GM12878 (cell line): Measurements from ENCODE around the gene SFTPB.

Experiments
- BHLHE40 ChIP-seq, 2 experiments: fragments of 450-650 bp in 1 of 2; IDR thresholded peaks; 2 replicates each; pipeline ENCODE4 v1.6.1; 2011 to 2017; ENCODE audit warnings: low read depth in 2 of 2, borderline replicate concordance in 1 of 2, improper control_type of control experiment in 1 of 2, low read length in 1 of 2, mild to moderate bottlenecking in 1 of 2
- CEBPB ChIP-seq, 2 experiments: fragments of 150-350 bp in 1 of 2; IDR thresholded peaks; 2 replicates each; pipeline ENCODE4 v1.6.1; 2012 to 2014; ENCODE audit warnings: low read depth in 2 of 2, low read length in 2 of 2, borderline replicate concordance in 1 of 2, inconsistent platforms in 1 of 2
- EP300 ChIP-seq, 2 experiments: fragments of 150-350 bp in 1 of 2; IDR thresholded peaks; 2 replicates each; pipeline ENCODE4 v1.6.1; 2011 to 2012; ENCODE audit warnings: low read depth in 2 of 2, low read length in 2 of 2, borderline replicate concordance in 1 of 2, improper control_type of control experiment in 1 of 2, inconsistent platforms in 1 of 2; ENCODE audit not compliant: control insufficient read depth in 1 of 2
- NBN ChIP-seq: fragments of 450-650 bp; IDR thresholded peaks from 2 replicates; pipeline ENCODE4 v1.6.1; 2016
- NFXL1 ChIP-seq: fragments of 450-650 bp; IDR thresholded peaks from 2 replicates; pipeline ENCODE4 v1.6.1; 2017; ENCODE audit warnings: antibody characterized with exemption, mild to moderate bottlenecking, borderline replicate concordance
- POLR2A ChIP-seq: IDR thresholded peaks from 2 replicates; pipeline ENCODE4 v1.6.1; 2011; ENCODE audit warnings: low read depth, mild to moderate bottlenecking, low read length
- RFX5 ChIP-seq: IDR thresholded peaks from 2 replicates; pipeline ENCODE4 v1.6.1; 2011; ENCODE audit warnings: low read depth, low read length, improper control_type of control experiment
- TAF1 ChIP-seq: IDR thresholded peaks from 2 replicates; pipeline ENCODE4 v1.6.1; 2011; ENCODE audit warnings: mild to moderate bottlenecking, low read depth, low read length, borderline replicate concordance
- YBX1 ChIP-seq: fragments of 450-650 bp; IDR thresholded peaks from 2 replicates; pipeline ENCODE4 v1.6.1; 2016; ENCODE audit warnings: antibody characterized with exemption
- ZNF217 ChIP-seq: fragments of 450-650 bp; IDR thresholded peaks from 2 replicates; pipeline ENCODE4 v1.6.1; 2017; ENCODE audit warnings: antibody characterized with exemption, mild to moderate bottlenecking
- TF ChIP-seq, protein P1 (sequence below), 3 experiments: IDR thresholded peaks in 2 of 3; conservative IDR thresholded peaks in 1 of 3; 2 replicates each; pipeline ENCODE4 v1.5.1; 2011; ENCODE audit warnings: low read depth in 3 of 3, low read length in 3 of 3, mild to moderate bottlenecking in 3 of 3, control low read depth in 2 of 3, moderate library complexity in 2 of 3, inconsistent platforms in 1 of 3, mixed read lengths in 1 of 3; ENCODE audit not compliant: control insufficient read depth in 2 of 3, insufficient read depth in 1 of 3; ENCODE audit errors: extremely low read depth in 1 of 3
- TF ChIP-seq, protein P2 (sequence below): fragments of 450-650 bp; IDR thresholded peaks from 2 replicates; pipeline ENCODE4 v1.6.1; 2017; ENCODE audit warnings: mild to moderate bottlenecking
- TF ChIP-seq, protein P3 (sequence below): IDR thresholded peaks from 2 replicates; pipeline ENCODE4 v1.6.1; 2011; ENCODE audit warnings: low read depth, mild to moderate bottlenecking, low read length, moderate library complexity, borderline replicate concordance; ENCODE audit errors: extremely low read depth
- TF ChIP-seq, protein P4 (sequence below): fragments of 450-650 bp; IDR thresholded peaks from 2 replicates; pipeline ENCODE4 v1.6.1; 2014; ENCODE audit warnings: mild to moderate bottlenecking

DNA sequence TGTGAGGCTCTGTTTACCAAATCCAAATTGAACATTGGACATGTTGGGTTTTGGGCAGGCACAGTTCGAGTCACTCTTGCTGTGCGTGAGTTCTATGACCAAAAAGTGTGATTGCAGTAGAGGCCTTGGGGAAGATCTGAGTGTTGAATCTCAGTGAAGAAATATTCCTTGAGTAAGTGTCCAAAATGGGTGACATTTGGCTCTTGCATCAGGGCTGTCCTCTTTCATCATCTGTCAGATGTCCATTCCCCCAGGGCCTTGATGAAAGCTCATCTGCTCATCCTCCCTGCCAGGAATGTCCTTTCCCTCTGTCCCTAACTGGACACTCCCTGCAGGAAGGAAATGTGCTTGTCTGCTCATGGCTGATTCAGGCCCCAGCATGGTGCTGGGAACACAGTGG, 6.4 kb upstream of the SFTPB start:
- TF ChIP-seq, protein P1, sequence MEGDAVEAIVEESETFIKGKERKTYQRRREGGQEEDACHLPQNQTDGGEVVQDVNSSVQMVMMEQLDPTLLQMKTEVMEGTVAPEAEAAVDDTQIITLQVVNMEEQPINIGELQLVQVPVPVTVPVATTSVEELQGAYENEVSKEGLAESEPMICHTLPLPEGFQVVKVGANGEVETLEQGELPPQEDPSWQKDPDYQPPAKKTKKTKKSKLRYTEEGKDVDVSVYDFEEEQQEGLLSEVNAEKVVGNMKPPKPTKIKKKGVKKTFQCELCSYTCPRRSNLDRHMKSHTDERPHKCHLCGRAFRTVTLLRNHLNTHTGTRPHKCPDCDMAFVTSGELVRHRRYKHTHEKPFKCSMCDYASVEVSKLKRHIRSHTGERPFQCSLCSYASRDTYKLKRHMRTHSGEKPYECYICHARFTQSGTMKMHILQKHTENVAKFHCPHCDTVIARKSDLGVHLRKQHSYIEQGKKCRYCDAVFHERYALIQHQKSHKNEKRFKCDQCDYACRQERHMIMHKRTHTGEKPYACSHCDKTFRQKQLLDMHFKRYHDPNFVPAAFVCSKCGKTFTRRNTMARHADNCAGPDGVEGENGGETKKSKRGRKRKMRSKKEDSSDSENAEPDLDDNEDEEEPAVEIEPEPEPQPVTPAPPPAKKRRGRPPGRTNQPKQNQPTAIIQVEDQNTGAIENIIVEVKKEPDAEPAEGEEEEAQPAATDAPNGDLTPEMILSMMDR (IDR thresholded peaks at IDR 0.05 in 2 of 3, conservative IDR thresholded peaks at IDR 0.05 in 1 of 3; ENCODE audit: control insufficient read depth in 2 of 3, extremely low read depth in 1 of 3, insufficient read depth in 1 of 3, low read depth in 3 of 3, low read length in 3 of 3), result no peak
- TF ChIP-seq, protein P2, sequence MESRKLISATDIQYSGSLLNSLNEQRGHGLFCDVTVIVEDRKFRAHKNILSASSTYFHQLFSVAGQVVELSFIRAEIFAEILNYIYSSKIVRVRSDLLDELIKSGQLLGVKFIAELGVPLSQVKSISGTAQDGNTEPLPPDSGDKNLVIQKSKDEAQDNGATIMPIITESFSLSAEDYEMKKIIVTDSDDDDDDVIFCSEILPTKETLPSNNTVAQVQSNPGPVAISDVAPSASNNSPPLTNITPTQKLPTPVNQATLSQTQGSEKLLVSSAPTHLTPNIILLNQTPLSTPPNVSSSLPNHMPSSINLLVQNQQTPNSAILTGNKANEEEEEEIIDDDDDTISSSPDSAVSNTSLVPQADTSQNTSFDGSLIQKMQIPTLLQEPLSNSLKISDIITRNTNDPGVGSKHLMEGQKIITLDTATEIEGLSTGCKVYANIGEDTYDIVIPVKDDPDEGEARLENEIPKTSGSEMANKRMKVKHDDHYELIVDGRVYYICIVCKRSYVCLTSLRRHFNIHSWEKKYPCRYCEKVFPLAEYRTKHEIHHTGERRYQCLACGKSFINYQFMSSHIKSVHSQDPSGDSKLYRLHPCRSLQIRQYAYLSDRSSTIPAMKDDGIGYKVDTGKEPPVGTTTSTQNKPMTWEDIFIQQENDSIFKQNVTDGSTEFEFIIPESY, result no peak
- TF ChIP-seq POLR2A, result no peak
- no peak for TF ChIP-seq NFXL1
- TF ChIP-seq EP300 (IDR thresholded peaks at IDR 0.05; ENCODE audit: borderline replicate concordance in 1 of 2, control insufficient read depth in 1 of 2, low read depth in 2 of 2, low read length in 2 of 2), result no peak
- TF ChIP-seq CEBPB (IDR thresholded peaks at IDR 0.05; ENCODE audit: borderline replicate concordance in 1 of 2, low read depth in 2 of 2, low read length in 2 of 2), result no peak
- no peak for TF ChIP-seq TAF1
- TF ChIP-seq YBX1, result no peak
- TF ChIP-seq, protein P3, sequence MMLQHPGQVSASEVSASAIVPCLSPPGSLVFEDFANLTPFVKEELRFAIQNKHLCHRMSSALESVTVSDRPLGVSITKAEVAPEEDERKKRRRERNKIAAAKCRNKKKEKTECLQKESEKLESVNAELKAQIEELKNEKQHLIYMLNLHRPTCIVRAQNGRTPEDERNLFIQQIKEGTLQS, result no peak
- no peak for TF ChIP-seq NBN
- TF ChIP-seq RFX5, result no peak
- TF ChIP-seq, protein P4, sequence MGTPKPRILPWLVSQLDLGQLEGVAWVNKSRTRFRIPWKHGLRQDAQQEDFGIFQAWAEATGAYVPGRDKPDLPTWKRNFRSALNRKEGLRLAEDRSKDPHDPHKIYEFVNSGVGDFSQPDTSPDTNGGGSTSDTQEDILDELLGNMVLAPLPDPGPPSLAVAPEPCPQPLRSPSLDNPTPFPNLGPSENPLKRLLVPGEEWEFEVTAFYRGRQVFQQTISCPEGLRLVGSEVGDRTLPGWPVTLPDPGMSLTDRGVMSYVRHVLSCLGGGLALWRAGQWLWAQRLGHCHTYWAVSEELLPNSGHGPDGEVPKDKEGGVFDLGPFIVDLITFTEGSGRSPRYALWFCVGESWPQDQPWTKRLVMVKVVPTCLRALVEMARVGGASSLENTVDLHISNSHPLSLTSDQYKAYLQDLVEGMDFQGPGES, result no peak
- TF ChIP-seq ZNF217, result no peak
- no peak for TF ChIP-seq BHLHE40 (IDR thresholded peaks at IDR 0.05; ENCODE audit: borderline replicate concordance in 1 of 2, low read depth in 2 of 2, low read length in 1 of 2)
